Effector CD8-positive, alpha-beta T cell (primary cell): ENCODE results near the gene NHSL2.
A peak's percentile ranks its signal among the peaks of the same experiment; 100 is the strongest.

Source experiments
- DNase-seq: peaks from one replicate; lab custom pipeline; 2025; lab: John Stamatoyannopoulos, UW

Gene NHSL2

DNA sequence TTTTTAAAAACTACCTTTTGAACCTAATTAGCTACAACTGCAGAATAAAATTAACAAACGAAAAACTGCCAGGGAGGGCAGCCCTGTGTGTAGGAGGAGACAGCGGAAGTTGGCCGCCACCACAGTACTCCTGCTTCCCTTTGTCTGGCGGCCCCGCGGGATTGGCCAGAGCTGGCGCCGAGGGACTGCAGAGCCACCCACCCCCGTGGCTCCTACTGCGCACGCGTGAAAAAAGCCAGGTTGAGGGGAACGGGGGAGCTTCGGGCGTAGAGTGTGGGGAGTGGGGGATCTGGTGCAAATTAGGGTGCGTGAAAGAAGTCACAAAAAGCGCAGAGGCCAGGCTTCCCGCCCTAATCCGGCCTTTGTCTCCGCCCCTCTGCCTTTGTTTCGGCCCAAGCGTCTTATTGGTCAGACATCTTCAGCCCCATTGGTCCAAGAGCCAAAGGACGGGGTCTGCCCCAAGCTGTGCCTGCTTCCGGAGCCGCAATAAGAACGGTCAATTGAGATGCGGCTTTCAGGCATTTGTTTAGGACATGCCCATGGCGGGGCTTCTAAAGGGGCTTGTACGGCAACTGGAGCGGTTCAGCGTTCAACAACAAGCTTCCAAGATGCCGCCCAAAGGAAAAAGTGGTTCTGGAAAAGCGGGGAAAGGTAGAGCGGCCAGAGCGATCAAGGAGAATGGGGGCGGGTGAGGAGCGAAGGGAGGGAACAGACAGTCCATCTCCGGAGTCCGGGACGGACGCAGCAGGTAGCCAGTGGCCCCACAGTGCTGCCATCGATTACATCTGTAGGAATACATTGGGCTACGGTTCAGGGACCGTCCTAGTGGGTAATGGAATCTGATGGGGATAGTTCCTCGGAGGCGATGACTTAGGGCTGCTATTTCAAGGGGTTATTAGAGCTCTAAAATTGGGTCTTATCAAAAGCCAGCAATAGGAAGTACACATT lies 270.8 kb downstream of the NHSL2 start, which contains the start of gene PIN4:
Gene PIN4, plus strand, starts transcription at position 580 of the 948 bp plus-strand sequence. Its CDS starts 29 bp downstream, at position 609.
- DNase-seq: peak; percentile 81

DNA sequence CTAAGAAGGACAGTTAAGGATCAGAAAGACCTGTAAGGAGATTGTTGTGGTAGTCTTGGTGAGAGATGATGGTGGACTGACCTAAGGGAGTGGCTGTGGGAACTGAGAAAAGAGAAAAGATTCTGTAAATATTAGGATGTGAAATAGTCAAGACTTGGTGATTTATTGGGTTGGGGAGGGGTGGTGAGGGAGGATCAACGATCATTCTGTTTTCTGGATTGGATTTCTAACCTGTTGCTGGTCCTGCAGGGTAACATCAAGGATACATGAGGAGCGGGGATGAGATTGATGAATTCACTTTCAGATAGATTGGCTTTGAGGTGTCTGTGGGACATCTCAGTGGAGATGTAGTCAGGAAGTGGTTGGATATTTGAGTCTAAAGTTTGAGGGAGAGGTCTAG lies 272.3 kb downstream of the NHSL2 start:
- no peak for DNase-seq

DNA sequence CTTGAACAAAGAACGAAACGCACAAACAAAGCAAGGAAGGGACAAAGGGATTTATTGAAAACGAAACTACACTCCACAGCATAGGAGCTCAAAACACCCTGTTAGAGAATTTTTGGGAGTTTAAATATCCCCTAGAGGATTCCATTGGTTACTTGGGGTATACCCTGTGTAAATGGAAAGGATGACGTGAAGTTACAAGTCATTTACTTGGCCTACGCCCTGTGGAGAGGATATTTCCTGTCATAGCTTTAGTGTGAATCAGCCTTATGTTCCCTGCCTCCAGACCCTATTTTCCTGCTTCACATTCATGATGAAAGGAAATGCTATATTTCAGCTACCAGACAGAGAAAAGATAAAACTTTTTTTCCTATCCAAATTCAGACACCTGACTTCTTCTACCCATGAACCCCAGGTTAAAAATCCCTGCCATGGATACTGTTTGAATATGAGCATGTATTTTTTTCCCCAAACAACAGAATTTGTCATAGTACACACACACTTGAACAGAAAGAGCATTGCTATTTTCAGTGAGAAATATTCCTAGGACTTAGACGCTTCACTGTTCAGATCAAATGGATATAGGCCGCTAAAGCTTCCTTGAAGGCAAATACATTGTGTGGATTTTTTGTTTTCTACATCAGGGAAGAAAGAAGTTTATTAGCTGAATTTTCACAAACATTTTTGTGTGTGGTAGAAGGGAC lies 291.3 kb downstream of the NHSL2 start:
- no peak for DNase-seq
